ENCODE results near the gene TCEA2.
"Not testable (repeated sequence)": the region's sequence is repeated elsewhere in the genome, so short reads cannot be mapped to it uniquely, and the experiment has no call there.

TCEA2 gene

GRCh38 chr20:64111841-64112641 lies 49.0 kb downstream of the TCEA2 start:
- no peak for DNase-seq

- no peak for DNase-seq
Observed at GRCh38 chr20:64112691-64113443, 49.9 kb downstream of the TCEA2 start.

- no peak for DNase-seq
Observed at GRCh38 chr20:64113444-64113775, 50.4 kb downstream of the TCEA2 start.

- DNase-seq = no peak
Observed at GRCh38 chr20:64113796-64114355, 50.9 kb downstream of the TCEA2 start.

- no peak for DNase-seq
Observed at GRCh38 chr20:64114356-64114971, 51.5 kb downstream of the TCEA2 start.

GRCh38 chr20:64115171-64115911 lies 52.3 kb downstream of the TCEA2 start:
- DNase-seq = no peak

- DNase-seq = no peak
Observed at GRCh38 chr20:64116016-64116415, 53.0 kb downstream of the TCEA2 start.

GRCh38 chr20:64116541-64117431 lies 53.8 kb downstream of the TCEA2 start:
- no peak for DNase-seq

GRCh38 chr20:64117432-64117777 lies 54.4 kb downstream of the TCEA2 start:
- not testable (repeated sequence) for DNase-seq

GRCh38 chr20:64119301-64119680 lies 56.3 kb downstream of the TCEA2 start:
- DNase-seq = no peak

- no peak for DNase-seq
Observed at GRCh38 chr20:64119681-64120341, 56.8 kb downstream of the TCEA2 start.

GRCh38 chr20:64121586-64121985 lies 58.6 kb downstream of the TCEA2 start:
- no peak for DNase-seq
